Left lobe of liver (tissue), 2 donors: ENCODE data around the gene METTL24. TPM values are rescaled to one million over a fixed set of nuclear protein-coding genes. Genes with fewer than 3 reads are reported as not detected.

Experiments
- ATAC-seq: fragments of 200-7000 bp; cut with Tn5 transposase; one replicate; pipeline ENCODE4 v1.9.1; 2020; ENCODE audit warnings: mild to moderate bottlenecking, moderate library complexity
- DNase-seq: peaks from one replicate; pipeline ENCODE4 v3.0.0-alpha.2; 2020; ENCODE audit warnings: low spot score
- total RNA-seq: library from RNA; stranded (reverse); gene quantifications from one replicate; pipeline ENCODE4 v1.2.1, GENCODE V29; 2021
- donor health status: DM: no; HTN: no; CAD: no; lungs with moderate emphysema.
- donor health status: DM: no; HTN: yes; CAD: no.

The METTL24 gene
- total RNA-seq, 1 donor from 2014 or later = 0.48 TPM

GRCh38 chr6:110340392-110340965 is 17.7 kb downstream of the METTL24 start:
- DNase-seq = no peak
- no peak for ATAC-seq

GRCh38 chr6:110338820-110339470 is 19.2 kb downstream of the METTL24 start:
- no peak for ATAC-seq
- no peak for DNase-seq

GRCh38 chr6:110337486-110337885 is 20.7 kb downstream of the METTL24 start:
- DNase-seq (no peak), ATAC-seq (no peak)

GRCh38 chr6:110334423-110335180 is 23.5 kb downstream of the METTL24 start:
- ATAC-seq (no peak), DNase-seq (no peak)

GRCh38 chr6:110332281-110332680 is 25.9 kb downstream of the METTL24 start:
- DNase-seq = no peak
- no peak for ATAC-seq

- DNase-seq (no peak), ATAC-seq (no peak)
These were observed 26.3 kb downstream of the METTL24 start for GRCh38 chr6:110331816-110332215.

GRCh38 chr6:110331390-110331789 is 26.8 kb downstream of the METTL24 start:
- ATAC-seq (no peak), DNase-seq (no peak)

GRCh38 chr6:110329714-110330436 is 28.3 kb downstream of the METTL24 start:
- peak; percentile 52 for ATAC-seq

GRCh38 chr6:110329348-110329713 is 28.8 kb downstream of the METTL24 start:
- ATAC-seq = no peak
- no peak for DNase-seq

More at GRCh38 chr6:110329714-110330436, 28.3 kb downstream of the METTL24 start:
- DNase-seq = no peak

GRCh38 chr6:110328259-110328658 is 29.9 kb downstream of the METTL24 start:
- ATAC-seq (no peak), DNase-seq (no peak)

GRCh38 chr6:110327391-110327790 is 30.8 kb downstream of the METTL24 start:
- ATAC-seq = no peak

GRCh38 chr6:110326609-110327008 is 31.5 kb downstream of the METTL24 start:
- DNase-seq (no peak), ATAC-seq (no peak)

More at GRCh38 chr6:110327391-110327790, 30.8 kb downstream of the METTL24 start:
- DNase-seq = no peak

- no peak for DNase-seq
- no peak for ATAC-seq
These were observed 32.1 kb downstream of the METTL24 start for GRCh38 chr6:110326057-110326456.

GRCh38 chr6:110325197-110325596 is 33.0 kb downstream of the METTL24 start:
- DNase-seq (peak; percentile 54), ATAC-seq (peak; percentile 96)

GRCh38 chr6:110324548-110324947 is 33.6 kb downstream of the METTL24 start:
- ATAC-seq (no peak), DNase-seq (no peak)

GRCh38 chr6:110323258-110323657 is 34.9 kb downstream of the METTL24 start:
- ATAC-seq (no peak), DNase-seq (no peak)

- DNase-seq = no peak
- no peak for ATAC-seq
These were observed 35.3 kb downstream of the METTL24 start for GRCh38 chr6:110322874-110323242.

GRCh38 chr6:110322151-110322873 is 35.8 kb downstream of the METTL24 start:
- no peak for ATAC-seq
- DNase-seq = no peak

GRCh38 chr6:110320307-110320706 is 37.8 kb downstream of the METTL24 start:
- no peak for DNase-seq
- ATAC-seq = no peak

GRCh38 chr6:110319843-110320242 is 38.3 kb downstream of the METTL24 start:
- no peak for DNase-seq
- ATAC-seq = no peak

- DNase-seq = no peak
- ATAC-seq = no peak
These were observed 38.8 kb downstream of the METTL24 start for GRCh38 chr6:110319381-110319780.
